Measurements from ENCODE around the gene AFDN. TPM values are rescaled to one million over a fixed set of nuclear protein-coding genes. Genes with fewer than 3 reads are reported as not detected.

Gene AFDN
- total RNA-seq, 1 donor from 2014 or later = 75.9 TPM

- Mint-ChIP-seq H3K9me3 (no peaks in the 10 kb centered on the region), H3K27ac (no peak overlapping the region), H3K4me1 (ENCODE audit: low read depth) (no peaks in the 10 kb centered on the region), H3K27me3 (ENCODE audit: insufficient read depth) (peaks cover 43% of the 10 kb centered on the region), H3K36me3 (ENCODE audit: low read depth) (no peaks in the 10 kb centered on the region), H3K4me3 (no peak overlapping the region)
- no peak for DNase-seq (ENCODE audit: low spot score)
- intact Hi-C loops (cut with micrococcal nuclease) = no loop called here
Measured at GRCh38 chr6:167800549-167800948, 26.2 kb upstream of the AFDN start.

- intact Hi-C loops (cut with micrococcal nuclease) = no loop called here
- no peaks in the 10 kb centered on the region for H3K4me1 Mint-ChIP-seq (ENCODE audit: low read depth)
- H3K36me3 Mint-ChIP-seq (ENCODE audit: low read depth) = no peaks in the 10 kb centered on the region
- H3K9me3 Mint-ChIP-seq = no peaks in the 10 kb centered on the region
- no peak overlapping the region for H3K4me3 Mint-ChIP-seq
- H3K27me3 Mint-ChIP-seq (ENCODE audit: insufficient read depth) = peaks cover 44% of the 10 kb centered on the region
- H3K27ac Mint-ChIP-seq = no peak overlapping the region
- no peak for DNase-seq (ENCODE audit: low spot score)
Measured at GRCh38 chr6:167801263-167801662, 25.4 kb upstream of the AFDN start.

- no peak overlapping the region for H3K27ac Mint-ChIP-seq
- H3K27me3 Mint-ChIP-seq (ENCODE audit: insufficient read depth) = peaks cover 45% of the 10 kb centered on the region
- no peaks in the 10 kb centered on the region for H3K36me3 Mint-ChIP-seq (ENCODE audit: low read depth)
- H3K4me1 Mint-ChIP-seq (ENCODE audit: low read depth) = no peaks in the 10 kb centered on the region
- H3K9me3 Mint-ChIP-seq = no peaks in the 10 kb centered on the region
- H3K4me3 Mint-ChIP-seq = no peak overlapping the region
- DNase-seq (ENCODE audit: low spot score) = no peak
- intact Hi-C loops (cut with micrococcal nuclease) = no loop called here
Measured at GRCh38 chr6:167802339-167802738, 24.4 kb upstream of the AFDN start.

GRCh38 chr6:167803816-167804215 is 22.9 kb upstream of the AFDN start:
- Mint-ChIP-seq H3K36me3 (ENCODE audit: low read depth) (no peaks in the 10 kb centered on the region), H3K9me3 (no peaks in the 10 kb centered on the region), H3K4me1 (ENCODE audit: low read depth) (no peaks in the 10 kb centered on the region), H3K4me3 (no peak overlapping the region), H3K27me3 (ENCODE audit: insufficient read depth) (peaks cover 41% of the 10 kb centered on the region), H3K27ac (no peak overlapping the region)
- intact Hi-C loops (cut with micrococcal nuclease) = no loop called here
- DNase-seq (ENCODE audit: low spot score) = no peak

- DNase-seq (ENCODE audit: low spot score) = no peak
- Mint-ChIP-seq H3K4me1 (ENCODE audit: low read depth) (no peaks in the 10 kb centered on the region), H3K9me3 (no peaks in the 10 kb centered on the region), H3K27ac (no peak overlapping the region), H3K27me3 (ENCODE audit: insufficient read depth) (peaks cover 45% of the 10 kb centered on the region), H3K36me3 (ENCODE audit: low read depth) (no peaks in the 10 kb centered on the region), H3K4me3 (no peak overlapping the region)
- intact Hi-C loops (cut with micrococcal nuclease) = no loop called here
Measured at GRCh38 chr6:167804281-167805013, 22.3 kb upstream of the AFDN start.

- Mint-ChIP-seq H3K4me3 (no peak overlapping the region), H3K27ac (no peak overlapping the region), H3K4me1 (ENCODE audit: low read depth) (no peaks in the 10 kb centered on the region), H3K9me3 (no peaks in the 10 kb centered on the region), H3K36me3 (ENCODE audit: low read depth) (no peaks in the 10 kb centered on the region), H3K27me3 (ENCODE audit: insufficient read depth) (peaks cover 42% of the 10 kb centered on the region)
- intact Hi-C loops (cut with micrococcal nuclease) = no loop called here
- DNase-seq (ENCODE audit: low spot score) = no peak
Measured at GRCh38 chr6:167805349-167806060, 21.2 kb upstream of the AFDN start.

- Mint-ChIP-seq H3K27ac (no peak overlapping the region), H3K4me3 (no peak overlapping the region), H3K9me3 (no peaks in the 10 kb centered on the region), H3K4me1 (ENCODE audit: low read depth) (no peaks in the 10 kb centered on the region), H3K36me3 (ENCODE audit: low read depth) (no peaks in the 10 kb centered on the region), H3K27me3 (ENCODE audit: insufficient read depth) (peaks cover 45% of the 10 kb centered on the region)
- intact Hi-C loops (cut with micrococcal nuclease) = no loop called here
- no peak for DNase-seq (ENCODE audit: low spot score)
Measured at GRCh38 chr6:167806061-167806700, 20.5 kb upstream of the AFDN start.

- no peak overlapping the region for H3K27ac Mint-ChIP-seq
- no peak overlapping the region for H3K4me3 Mint-ChIP-seq
- no peaks in the 10 kb centered on the region for H3K4me1 Mint-ChIP-seq (ENCODE audit: low read depth)
- H3K27me3 Mint-ChIP-seq (ENCODE audit: insufficient read depth) = peaks cover 45% of the 10 kb centered on the region
- no peaks in the 10 kb centered on the region for H3K36me3 Mint-ChIP-seq (ENCODE audit: low read depth)
- H3K9me3 Mint-ChIP-seq = no peaks in the 10 kb centered on the region
- DNase-seq (ENCODE audit: low spot score) = no peak
- intact Hi-C loops (cut with micrococcal nuclease) = no loop called here
Measured at GRCh38 chr6:167807200-167807599, 19.5 kb upstream of the AFDN start.

GRCh38 chr6:167807756-167808155 is 19.0 kb upstream of the AFDN start:
- intact Hi-C loops (cut with micrococcal nuclease) = no loop called here
- Mint-ChIP-seq H3K27ac (no peak overlapping the region), H3K36me3 (ENCODE audit: low read depth) (no peaks in the 10 kb centered on the region), H3K9me3 (no peaks in the 10 kb centered on the region), H3K4me3 (no peak overlapping the region), H3K4me1 (ENCODE audit: low read depth) (no peaks in the 10 kb centered on the region), H3K27me3 (ENCODE audit: insufficient read depth) (peaks cover 46% of the 10 kb centered on the region)
- DNase-seq (ENCODE audit: low spot score) = no peak

- no peak overlapping the region for H3K4me3 Mint-ChIP-seq
- intact Hi-C loops (cut with micrococcal nuclease) = no loop called here
- H3K36me3 Mint-ChIP-seq (ENCODE audit: low read depth) = no peaks in the 10 kb centered on the region
- no peaks in the 10 kb centered on the region for H3K4me1 Mint-ChIP-seq (ENCODE audit: low read depth)
- H3K9me3 Mint-ChIP-seq = no peaks in the 10 kb centered on the region
- peaks cover 40% of the 10 kb centered on the region for H3K27me3 Mint-ChIP-seq (ENCODE audit: insufficient read depth)
- H3K27ac Mint-ChIP-seq = no peak overlapping the region
- DNase-seq (ENCODE audit: low spot score) = no peak
Measured at GRCh38 chr6:167811040-167811439, 15.7 kb upstream of the AFDN start.

GRCh38 chr6:167811442-167812087 is 15.1 kb upstream of the AFDN start:
- Mint-ChIP-seq H3K9me3 (no peaks in the 10 kb centered on the region), H3K27ac (no peak overlapping the region), H3K36me3 (ENCODE audit: low read depth) (no peaks in the 10 kb centered on the region), H3K4me1 (ENCODE audit: low read depth) (no peaks in the 10 kb centered on the region), H3K4me3 (no peak overlapping the region), H3K27me3 (ENCODE audit: insufficient read depth) (peaks cover 39% of the 10 kb centered on the region)
- intact Hi-C loops (cut with micrococcal nuclease) = no loop called here
- no peak for DNase-seq (ENCODE audit: low spot score)

- H3K27me3 Mint-ChIP-seq (ENCODE audit: insufficient read depth) = peaks cover 36% of the 10 kb centered on the region
Measured at GRCh38 chr6:167812088-167812487, 14.6 kb upstream of the AFDN start.

More at GRCh38 chr6:167812088-167812487, 14.6 kb upstream of the AFDN start:
- Mint-ChIP-seq H3K9me3 (no peaks in the 10 kb centered on the region), H3K4me3 (no peak overlapping the region), H3K4me1 (ENCODE audit: low read depth) (no peaks in the 10 kb centered on the region), H3K27ac (no peak overlapping the region), H3K36me3 (ENCODE audit: low read depth) (no peaks in the 10 kb centered on the region)
- intact Hi-C loops (cut with micrococcal nuclease) = no loop called here
- DNase-seq (ENCODE audit: low spot score) = no peak
